ENCODE data around the gene SUGCT. TPM values are rescaled to one million over a fixed set of nuclear protein-coding genes. Genes with fewer than 3 reads are reported as not detected.

The SUGCT gene
- total and polyA plus RNA-seq, 2 of the 13 experiments (the other 11 are each of a cell fraction or from before 2014, with no cell fraction given) = 10.1 to 22.2 TPM

GRCh38 chr7:40622941-40623501 lies 488.2 kb downstream of the SUGCT start (continued):
- TF ChIP-seq ZNF280D (CRISPR knock-in tag; IDR thresholded peaks at IDR 0.05) (no peak), SALL1 (CRISPR knock-in tag; IDR thresholded peaks at IDR 0.05) (no peak), ZNF33B (CRISPR knock-in tag; IDR thresholded peaks at IDR 0.05) (no peak), PRDM10 (CRISPR knock-in tag; IDR thresholded peaks at IDR 0.05; ENCODE audit: low read depth) (0 out of 2 replicates have a peak, but pooled peaks have one; percentile 18), GLI4 (CRISPR knock-in tag; IDR thresholded peaks at IDR 0.05; ENCODE audit: borderline replicate concordance) (no peak), HOMEZ (CRISPR knock-in tag; IDR thresholded peaks at IDR 0.05; ENCODE audit: low read depth) (peak; percentile 59; the same call in 1 of the 2 replicates), THYN1 (CRISPR knock-in tag; IDR thresholded peaks at IDR 0.05; ENCODE audit: borderline replicate concordance, low read depth) (no peak), KMT2A (CRISPR knock-in tag; IDR thresholded peaks at IDR 0.05) (no peak), ZSCAN5A (CRISPR knock-in tag; IDR thresholded peaks at IDR 0.05; ENCODE audit: borderline replicate concordance) (no peak)
